ENCODE results near the gene PWWP2A. TPM values are rescaled to one million over a fixed set of nuclear protein-coding genes. Genes with fewer than 3 reads are reported as not detected.

Gene PWWP2A
- total RNA-seq, 1 experiment from 2014 or later: 66.7 TPM

DNA sequence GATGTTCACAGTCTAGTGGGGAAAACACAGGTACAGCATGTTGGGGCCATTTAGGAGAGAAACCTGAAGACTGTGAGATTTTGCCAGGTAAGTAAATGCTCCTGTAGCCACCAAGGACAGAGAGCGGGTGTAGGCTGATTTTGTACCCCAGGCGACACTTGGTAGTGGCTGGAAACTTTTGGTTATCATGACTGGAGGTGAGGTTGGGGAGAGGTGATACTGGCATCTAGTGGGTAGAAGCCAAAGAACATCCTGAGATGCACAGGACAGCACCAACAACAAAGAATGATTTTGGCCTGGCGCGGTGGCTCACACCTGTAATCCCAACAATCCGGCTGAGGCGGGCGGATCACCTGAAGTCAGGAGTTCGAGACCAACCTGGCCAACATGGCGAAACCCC is 38.8 kb upstream of the PWWP2A start:
- Histone ChIP-seq H2BK5ac (ENCODE audit: insufficient read length, low read length) (no peak overlapping the region), H3K27me3 (ENCODE audit: insufficient read depth, low read length) (no peaks in the 10 kb centered on the region), H2AK5ac (ENCODE audit: insufficient read length, low read length) (no peak overlapping the region), H2BK15ac (ENCODE audit: low read depth, low read length) (no peak overlapping the region), H3K9ac (ENCODE audit: extremely low read depth, insufficient read length, low read length) (no peak overlapping the region), H4K91ac (ENCODE audit: insufficient read length, low read depth, low read length) (no peak overlapping the region), H3K23me2 (ENCODE audit: insufficient read length, low read depth, low read length, poor library complexity, severe bottlenecking) (no peaks in the 10 kb centered on the region), H3K23ac (ENCODE audit: insufficient read length, low read depth, low read length) (no peak overlapping the region), H3K4me2 (ENCODE audit: insufficient read depth, insufficient read length, low read length) (no peak overlapping the region), H3K14ac (ENCODE audit: insufficient read depth, low read length) (no peak overlapping the region), H3K4me1 (ENCODE audit: insufficient read depth, low read length) (peaks cover 6% of the 10 kb centered on the region; the same call in 1 of the 2 replicates), H4K8ac (replicated peaks; ENCODE audit: insufficient read length, low read depth, low read length) (no peak overlapping the region), H2BK12ac (ENCODE audit: insufficient read length, low read depth, low read length) (peak overlapping the region; percentile 55), H4K20me1 (ENCODE audit: control insufficient read depth, insufficient read depth, insufficient read length) (no peaks in the 10 kb centered on the region), H3K18ac (ENCODE audit: insufficient read length, low read depth, low read length) (peak overlapping the region; percentile 61), H2BK120ac (ENCODE audit: low read depth, low read length, poor library complexity, severe bottlenecking) (no peak overlapping the region), H3K9me3 (ENCODE audit: control insufficient read depth, low read depth, low read length) (no peaks in the 10 kb centered on the region), H3K27ac (ENCODE audit: insufficient read length, low read depth, low read length) (no peak overlapping the region), H4K5ac (ENCODE audit: insufficient read length, low read depth, low read length) (no peak overlapping the region), H2BK20ac (ENCODE audit: low read depth, low read length, poor library complexity, severe bottlenecking) (peak overlapping the region; percentile 95), H3K79me2 (ENCODE audit: insufficient read depth, low read length) (peaks cover 1% of the 10 kb centered on the region; the same call in 1 of the 2 replicates), H3K56ac (ENCODE audit: insufficient read length, low read depth, low read length) (no peak overlapping the region), H3T11ph (ENCODE audit: low read length) (no peak overlapping the region), H2AFZ (ENCODE audit: low read length) (no peak overlapping the region), H3K79me1 (ENCODE audit: insufficient read depth, low read depth, low read length, poor library complexity, severe bottlenecking) (no peaks in the 10 kb centered on the region), H3K4ac (ENCODE audit: low read depth, low read length) (no peak overlapping the region)
- peaks cover 20 to 34% of the 10 kb centered on the region in 2 experiments for H3K4me1 Mint-ChIP-seq
- H3K27ac Mint-ChIP-seq: peak overlapping the region in 2 of 3 experiments; percentile 17 to 78; a peak in 3 of 7 replicates
- no CpG with 5 or more reads among the region's 9 CpGs for WGBS (ENCODE audit: extremely low coverage, insufficient read length, low lambda C conversion rate)
- H3K36me3 Mint-ChIP-seq (ENCODE audit: insufficient read depth in 1 of 3, low read depth in 3 of 3): no peaks in the 10 kb centered on the region
- no peaks in the 10 kb centered on the region for H3K27me3 Mint-ChIP-seq (ENCODE audit: low read depth)
- no peak overlapping the region; a peak in 1 of 5 replicates for H3K4me3 Mint-ChIP-seq
- DNase-seq: peak; percentile 56
- no peaks in the 10 kb centered on the region for H3K9me3 Mint-ChIP-seq
- TF ChIP-seq, protein P1, sequence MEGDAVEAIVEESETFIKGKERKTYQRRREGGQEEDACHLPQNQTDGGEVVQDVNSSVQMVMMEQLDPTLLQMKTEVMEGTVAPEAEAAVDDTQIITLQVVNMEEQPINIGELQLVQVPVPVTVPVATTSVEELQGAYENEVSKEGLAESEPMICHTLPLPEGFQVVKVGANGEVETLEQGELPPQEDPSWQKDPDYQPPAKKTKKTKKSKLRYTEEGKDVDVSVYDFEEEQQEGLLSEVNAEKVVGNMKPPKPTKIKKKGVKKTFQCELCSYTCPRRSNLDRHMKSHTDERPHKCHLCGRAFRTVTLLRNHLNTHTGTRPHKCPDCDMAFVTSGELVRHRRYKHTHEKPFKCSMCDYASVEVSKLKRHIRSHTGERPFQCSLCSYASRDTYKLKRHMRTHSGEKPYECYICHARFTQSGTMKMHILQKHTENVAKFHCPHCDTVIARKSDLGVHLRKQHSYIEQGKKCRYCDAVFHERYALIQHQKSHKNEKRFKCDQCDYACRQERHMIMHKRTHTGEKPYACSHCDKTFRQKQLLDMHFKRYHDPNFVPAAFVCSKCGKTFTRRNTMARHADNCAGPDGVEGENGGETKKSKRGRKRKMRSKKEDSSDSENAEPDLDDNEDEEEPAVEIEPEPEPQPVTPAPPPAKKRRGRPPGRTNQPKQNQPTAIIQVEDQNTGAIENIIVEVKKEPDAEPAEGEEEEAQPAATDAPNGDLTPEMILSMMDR (conservative IDR thresholded peaks at IDR 0.05): peak; percentile 47; the same call in 2 of the 3 replicates
